Uterus (tissue), 2 donors: Measurements from ENCODE around the gene PSMD1.

Experiments
- CTCF ChIP-seq, 4 experiments: fragments of 200-600 bp in 2 of 4; fragments of 450-650 bp in 2 of 4; sonication (generic) in 2 of 4; IDR thresholded peaks; one replicate each; pipeline ENCODE4 v1.5.1; 2016 to 2019; ENCODE audit warnings: antibody characterized with exemption in 4 of 4, mild to moderate bottlenecking in 2 of 4, moderate library complexity in 1 of 4
- POLR2A ChIP-seq, 2 donors: fragments of 450-650 bp; IDR thresholded peaks; one replicate each; pipeline ENCODE4 v1.6.1; 2016; ENCODE audit warnings: antibody characterized with exemption in 2 of 2, mild to moderate bottlenecking in 1 of 2, moderate library complexity in 1 of 2

- TF ChIP-seq CTCF (IDR thresholded peaks at IDR 0.05): no peak
- no peak for TF ChIP-seq POLR2A (IDR thresholded peaks at IDR 0.05)
Observed at GRCh38 chr2:231015926-231016325, 40.7 kb upstream of the PSMD1 start.
